GM21526 (cell line): Measurements from ENCODE around the gene CD40.

Experiments
- ATAC-seq: cut with Tn5 transposase; IDR thresholded peaks from one replicate; pipeline ENCODE4 v1.9.1; 2021; ENCODE audit warnings: moderate library complexity; ENCODE audit not compliant: unreplicated experiment, low FRiP score

Gene CD40

DNA sequence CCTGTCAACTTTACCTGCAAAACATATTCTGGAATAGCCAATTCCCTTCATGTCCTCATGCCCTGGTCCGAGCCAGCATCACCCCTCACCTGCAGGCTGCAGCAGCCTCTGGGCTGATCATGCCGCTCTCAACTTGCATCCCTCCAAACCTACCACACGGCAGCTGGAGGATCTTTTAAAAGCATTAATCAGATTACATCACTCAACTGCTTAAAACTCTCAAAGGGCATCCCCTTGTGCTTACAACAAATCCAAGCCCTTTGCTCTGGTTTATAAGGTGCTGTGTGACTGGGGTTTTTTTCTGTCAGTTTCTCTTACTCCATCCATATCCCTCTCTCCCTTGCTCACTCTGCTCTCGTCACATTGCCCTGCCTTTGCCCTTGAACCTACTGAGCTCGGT lies 24.0 kb downstream of the CD40 start:
- ATAC-seq = no peak

- ATAC-seq = no peak
Observed at GRCh38 chr20:46144432-46145025, 26.4 kb downstream of the CD40 start.

GRCh38 chr20:46145713-46146112 lies 27.6 kb downstream of the CD40 start:
- no peak for ATAC-seq

DNA sequence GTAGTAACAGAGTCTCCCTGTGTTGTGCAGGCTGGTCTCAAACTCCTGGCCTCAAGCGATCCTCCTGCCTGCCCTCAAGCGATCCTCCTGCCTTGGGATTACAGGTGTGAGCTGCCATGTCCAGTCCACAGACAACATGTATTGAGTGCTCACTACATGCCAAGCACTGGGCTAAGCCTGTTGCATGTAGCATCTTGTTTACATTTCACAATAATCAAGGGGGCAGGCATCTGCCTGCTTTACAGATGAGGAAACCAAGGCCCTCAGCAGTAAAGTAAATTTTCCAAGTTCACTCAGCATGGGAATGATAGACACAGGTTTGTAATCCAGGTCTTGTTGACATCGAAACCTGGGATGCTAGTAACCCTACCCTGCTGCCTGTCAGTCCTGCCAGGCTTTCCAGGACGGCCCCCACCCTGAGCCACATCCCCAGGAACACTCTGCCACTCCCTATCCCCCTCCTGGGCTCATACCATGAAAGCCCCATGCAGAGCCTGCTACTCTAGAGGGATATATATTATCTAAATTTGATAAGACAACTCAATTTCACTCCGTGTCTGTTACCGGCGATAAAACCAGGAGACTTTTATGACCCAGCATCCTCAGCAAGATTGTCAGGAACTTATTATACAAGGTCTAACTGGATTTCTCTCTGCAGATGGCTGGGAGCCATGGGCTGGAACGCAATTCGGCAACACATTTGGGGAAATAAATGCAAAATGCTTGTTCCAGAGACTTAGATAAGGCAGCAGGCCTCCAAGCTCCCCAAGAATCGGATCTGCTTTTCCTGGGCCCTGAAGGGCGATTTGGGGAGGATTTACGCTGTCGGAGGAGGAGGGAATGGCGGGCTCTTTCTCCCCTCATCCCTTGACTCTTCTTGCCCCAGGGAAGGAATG lies 30.4 kb downstream of the CD40 start:
- no peak for ATAC-seq

DNA sequence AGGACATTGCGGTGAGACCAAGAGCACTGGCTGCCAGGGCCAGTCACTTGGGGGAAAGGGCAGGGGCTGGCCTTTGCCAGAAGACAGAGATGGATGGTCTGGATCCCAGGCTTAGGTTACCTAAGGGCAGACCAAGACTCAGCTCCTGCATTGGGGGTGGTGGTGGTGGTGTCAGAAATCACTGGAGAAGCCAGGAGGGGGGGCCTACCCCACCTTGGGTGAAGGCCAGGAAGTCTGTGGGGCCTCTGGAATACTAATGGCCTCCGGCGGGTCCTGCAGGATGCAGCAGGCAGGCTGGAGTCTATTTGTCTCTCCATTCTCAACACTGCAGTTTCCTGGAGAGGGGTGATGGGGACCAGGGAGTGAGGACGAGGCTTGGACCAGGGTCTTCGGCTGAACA lies 32.8 kb downstream of the CD40 start:
- ATAC-seq = no peak

DNA sequence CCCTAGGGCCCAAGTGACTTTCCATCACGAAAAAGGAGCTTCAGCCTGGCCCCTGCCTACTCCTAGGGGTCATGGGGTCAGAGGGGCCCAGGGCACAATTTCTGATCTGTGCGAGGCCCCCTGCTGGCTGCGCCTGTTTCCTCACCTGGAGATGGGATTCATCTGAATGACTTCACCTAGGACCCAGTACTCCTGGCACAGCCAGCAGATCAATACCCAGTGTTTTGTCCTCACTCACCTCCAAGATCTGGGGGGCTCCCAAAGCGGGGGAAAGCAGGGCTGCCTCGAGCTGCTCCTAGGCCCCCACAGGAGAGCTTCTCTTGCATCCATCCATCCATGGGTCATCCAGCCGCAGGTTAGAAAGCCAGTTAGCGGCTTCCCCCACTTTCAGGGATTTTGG lies 33.8 kb downstream of the CD40 start:
- no peak for ATAC-seq

GRCh38 chr20:46152824-46153586 lies 34.9 kb downstream of the CD40 start:
- no peak for ATAC-seq

DNA sequence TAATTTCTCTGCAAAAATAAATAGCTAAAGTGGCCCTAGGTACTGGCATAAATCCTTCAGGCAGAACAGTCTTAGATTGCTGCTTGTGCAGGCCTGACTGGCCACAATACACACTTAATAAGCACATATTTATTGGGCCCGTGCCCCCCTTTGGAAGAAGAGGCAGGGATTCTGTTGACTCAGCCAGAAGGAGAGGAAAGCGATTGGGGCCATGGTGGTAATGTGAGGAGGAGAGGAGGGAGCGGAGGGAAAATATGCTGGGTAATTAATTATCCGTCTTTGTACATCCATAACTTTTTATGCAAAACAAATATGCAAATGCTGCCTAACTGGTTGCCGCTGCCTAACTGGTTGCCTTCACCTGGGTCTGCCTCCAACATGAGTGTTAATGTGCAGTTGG lies 36.2 kb downstream of the CD40 start:
- ATAC-seq = no peak

DNA sequence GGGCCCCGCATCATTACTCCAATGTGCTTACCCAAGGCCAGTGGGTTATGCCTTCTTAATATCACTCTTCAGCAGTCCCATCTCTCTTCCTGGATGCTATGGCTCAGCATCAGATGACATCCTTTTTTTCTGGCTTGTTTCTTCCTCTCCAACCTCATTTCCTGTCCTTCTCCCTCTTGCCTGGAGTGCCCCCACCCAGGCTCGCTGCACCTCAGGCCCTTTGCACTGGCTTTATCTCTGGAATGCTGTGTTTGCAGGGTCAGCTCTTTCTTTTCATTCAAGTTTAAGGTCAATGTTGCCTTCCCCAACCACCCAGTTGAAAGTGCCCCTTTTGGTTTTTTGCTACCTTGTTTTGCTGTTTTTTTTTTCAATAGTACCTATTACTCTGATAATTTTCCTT lies 36.7 kb downstream of the CD40 start:
- no peak for ATAC-seq

GRCh38 chr20:46156065-46156464 lies 38.0 kb downstream of the CD40 start:
- ATAC-seq = no peak

DNA sequence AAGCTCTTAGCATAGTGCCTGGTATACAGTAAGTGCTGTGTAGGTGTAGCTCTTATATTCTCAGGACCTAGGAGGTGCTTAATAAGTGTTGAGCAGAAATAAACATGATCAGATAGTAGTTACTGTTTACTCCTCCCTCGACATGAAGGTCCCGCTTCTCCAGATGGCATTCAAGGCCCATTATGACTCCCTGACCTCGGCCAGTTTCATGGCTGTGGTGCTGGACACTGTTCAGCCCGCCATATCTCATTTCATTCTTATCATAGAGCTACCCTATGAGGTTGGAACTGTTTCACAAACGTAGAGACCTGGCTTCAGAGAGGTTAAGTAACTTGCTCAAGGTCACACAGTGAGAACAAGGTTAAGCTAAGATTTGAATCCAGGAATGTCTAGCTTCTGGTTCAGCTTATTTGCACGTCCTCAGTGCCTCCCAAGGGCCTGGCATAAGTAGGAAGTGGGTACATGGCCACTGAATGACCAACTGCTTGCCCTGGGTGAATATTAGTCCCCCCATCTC lies 39.0 kb downstream of the CD40 start:
- no peak for ATAC-seq

DNA sequence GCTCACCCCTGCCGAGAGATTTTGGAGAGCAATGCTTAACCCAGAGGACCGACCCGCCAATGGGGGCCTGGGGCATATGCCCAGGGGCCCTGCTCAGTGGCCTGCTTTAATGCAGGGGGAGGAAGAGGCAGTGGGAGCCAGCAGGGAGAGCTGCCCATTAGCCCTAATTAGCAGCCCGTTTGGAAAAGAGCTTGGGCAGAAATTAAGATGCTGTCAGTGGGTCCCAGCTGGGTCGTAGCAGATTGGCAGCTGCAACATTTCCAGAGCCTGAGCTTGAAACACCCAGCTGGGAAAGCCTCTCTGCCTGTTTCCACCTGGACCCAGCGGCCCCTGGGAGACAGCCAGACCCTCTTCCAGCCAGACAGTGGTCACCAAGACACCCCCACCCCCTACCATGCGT lies 39.5 kb downstream of the CD40 start:
- ATAC-seq = no peak

- ATAC-seq = no peak
Observed at GRCh38 chr20:46158476-46158987, 40.4 kb downstream of the CD40 start.

DNA sequence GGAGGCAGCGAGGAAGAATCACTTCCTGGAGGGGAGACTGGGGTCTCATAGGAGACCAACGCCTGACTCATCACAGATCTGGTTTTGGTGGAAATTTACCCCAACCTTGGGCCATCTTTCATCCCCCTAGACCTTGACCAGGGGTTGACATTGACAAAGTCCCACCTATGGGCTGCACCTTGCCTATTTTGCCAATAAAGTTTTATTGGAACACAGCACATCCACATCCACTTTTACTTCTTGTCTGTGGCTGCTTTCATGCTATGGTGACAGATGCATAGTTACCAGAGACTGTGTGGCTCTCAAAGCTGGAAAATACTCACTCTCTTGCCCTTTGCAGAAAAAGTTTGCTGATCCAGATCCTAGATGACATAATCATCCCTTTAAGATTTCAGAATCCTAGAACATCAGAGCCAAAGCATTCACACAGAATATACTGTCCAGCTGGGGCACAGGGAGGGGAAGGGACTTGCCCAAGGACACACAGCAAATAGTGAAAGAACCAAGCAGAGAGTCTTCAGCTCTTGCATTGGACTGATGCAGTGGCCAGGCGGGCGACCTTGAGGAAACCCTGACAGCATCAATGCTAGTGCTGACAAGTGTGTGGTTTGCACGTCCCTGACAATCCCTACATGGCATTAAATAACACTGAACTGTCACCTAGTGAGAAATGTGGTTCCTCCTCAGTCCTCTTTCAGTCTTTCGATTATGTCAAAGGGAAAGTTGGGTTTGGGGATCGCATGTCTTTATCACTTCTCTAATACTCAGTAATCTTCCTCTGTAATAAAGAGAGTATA lies 41.2 kb downstream of the CD40 start:
- no peak for ATAC-seq

GRCh38 chr20:46160661-46161060 lies 42.5 kb downstream of the CD40 start:
- no peak for ATAC-seq

GRCh38 chr20:46161921-46162320 lies 43.8 kb downstream of the CD40 start:
- ATAC-seq = no peak

GRCh38 chr20:46164254-46164653 lies 46.1 kb downstream of the CD40 start:
- ATAC-seq = no peak

- no peak for ATAC-seq
Observed at GRCh38 chr20:46167080-46167479, 49.0 kb downstream of the CD40 start.

GRCh38 chr20:46168438-46168837 lies 50.3 kb downstream of the CD40 start:
- ATAC-seq = no peak
